HG03432 (cell line): ENCODE results near the gene ZDHHC14.

Source experiments
- ATAC-seq: cut with Tn5 transposase; IDR thresholded peaks from one replicate; pipeline ENCODE4 v1.9.1; 2021; ENCODE audit warnings: mild to moderate bottlenecking, moderate library complexity; ENCODE audit not compliant: unreplicated experiment

The ZDHHC14 gene

GRCh38 chr6:157723376-157723775 is 342.4 kb downstream of the ZDHHC14 start:
- ATAC-seq = no peak

DNA sequence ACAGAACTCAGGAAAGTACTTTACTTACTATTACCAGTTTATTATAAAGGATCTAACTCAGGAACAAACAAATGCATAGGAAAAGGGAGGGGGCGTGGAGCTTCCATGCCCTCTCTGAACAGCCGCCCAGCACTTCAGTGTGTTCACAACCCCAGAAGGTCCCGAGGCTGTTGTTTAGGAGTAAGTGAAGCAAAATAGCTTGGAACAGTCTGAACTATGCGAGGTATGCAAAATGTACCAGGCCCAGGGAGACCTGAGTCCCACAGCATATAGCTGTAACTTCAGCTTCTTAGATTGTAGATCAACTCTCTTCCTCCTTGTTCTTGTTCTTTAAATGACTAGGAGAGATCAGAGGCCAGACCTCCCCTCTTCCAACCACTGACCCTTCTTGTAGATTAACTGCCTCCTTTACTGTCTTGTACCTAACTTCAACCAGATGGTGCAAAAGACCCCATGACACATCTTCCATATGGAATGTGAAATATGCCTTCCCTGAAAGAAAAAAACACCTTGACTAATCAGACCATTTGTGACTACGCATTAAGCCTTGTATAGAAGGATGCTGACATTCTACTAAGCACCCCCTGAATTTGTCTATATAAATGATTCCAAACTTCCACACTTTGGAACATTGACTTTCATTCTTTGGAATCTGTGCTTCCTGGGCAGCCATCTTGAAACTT is 343.3 kb downstream of the ZDHHC14 start:
- ATAC-seq = no peak

GRCh38 chr6:157724960-157725741 is 344.2 kb downstream of the ZDHHC14 start:
- ATAC-seq = no peak

- no peak for ATAC-seq
Observed at GRCh38 chr6:157725836-157726235, 344.8 kb downstream of the ZDHHC14 start.

GRCh38 chr6:157726892-157727628 is 346.1 kb downstream of the ZDHHC14 start:
- no peak for ATAC-seq
